GM23248 (cell line): ENCODE measurements around the gene NQO2. TPM values are rescaled to one million over a fixed set of nuclear protein-coding genes. Genes with fewer than 3 reads are reported as not detected.

Experiments used
- DNase-seq: peaks from one replicate; pipeline ENCODE4 v3.0.0-alpha.2; 2015
- H2AFZ ChIP-seq: fragments of 200-600 bp; sonication (generic); 2 replicates; pipeline ENCODE4 v1.6.1; 2016; ENCODE audit warnings: antibody characterized with exemption
- H3F3A ChIP-seq: fragments of 200-600 bp; sonication (generic); 2 replicates; pipeline ENCODE4 v1.6.1; 2016; ENCODE audit warnings: mild to moderate bottlenecking, antibody characterized with exemption, mixed run types; ENCODE audit not compliant: insufficient read depth
- H3K27ac ChIP-seq: fragments of 200-600 bp; sonication (generic); 2 replicates; pipeline ENCODE4 v1.5.1; 2016; ENCODE audit warnings: mild to moderate bottlenecking
- H3K27me3 ChIP-seq: fragments of 200-600 bp; sonication (generic); replicated peaks from 2 replicates; pipeline ENCODE4 v1.6.1; 2016; ENCODE audit warnings: mild to moderate bottlenecking; ENCODE audit not compliant: insufficient read depth
- H3K36me3 ChIP-seq: fragments of 200-600 bp; sonication (generic); 2 replicates; pipeline ENCODE4 v1.6.1; 2016; ENCODE audit warnings: low read depth, mild to moderate bottlenecking
- H3K4me1 ChIP-seq: fragments of 200-600 bp; sonication (generic); 2 replicates; pipeline ENCODE4 v1.6.1; 2016; ENCODE audit warnings: mild to moderate bottlenecking; ENCODE audit not compliant: insufficient read depth
- H3K4me2 ChIP-seq: fragments of 200-600 bp; sonication (generic); one replicate; pipeline ENCODE4 v1.6.1; 2016; ENCODE audit warnings: mild to moderate bottlenecking; ENCODE audit not compliant: unreplicated experiment
- H3K4me3 ChIP-seq: fragments of 200-600 bp; sonication (generic); 2 replicates; pipeline ENCODE4 v1.5.1; 2016; ENCODE audit warnings: mild to moderate bottlenecking
- H3K79me2 ChIP-seq: fragments of 200-600 bp; sonication (generic); 2 replicates; pipeline ENCODE4 v1.6.1; 2016; ENCODE audit warnings: mild to moderate bottlenecking; ENCODE audit not compliant: insufficient read depth
- H3K9ac ChIP-seq: fragments of 200-600 bp; sonication (generic); 2 replicates; pipeline ENCODE4 v1.6.1; 2016; ENCODE audit warnings: mild to moderate bottlenecking
- H3K9me2 ChIP-seq: fragments of 200-600 bp; sonication (generic); 2 replicates; pipeline ENCODE4 v1.6.1; 2016; ENCODE audit warnings: mixed run types, mild to moderate bottlenecking, moderate library complexity; ENCODE audit not compliant: insufficient read depth
- H3K9me3 ChIP-seq: fragments of 200-600 bp; sonication (generic); one replicate; pipeline ENCODE4 v1.6.1; 2017; ENCODE audit warnings: low read depth
- H4K20me1 ChIP-seq: fragments of 200-600 bp; sonication (generic); 2 replicates; pipeline ENCODE4 v1.6.0; 2016; ENCODE audit not compliant: insufficient read depth
- EZH2 ChIP-seq: fragments of 200-600 bp; sonication (generic); IDR thresholded peaks from 2 replicates; pipeline ENCODE4 v1.6.1; 2018; ENCODE audit warnings: antibody characterized with exemption, mild to moderate bottlenecking; ENCODE audit not compliant: insufficient read depth, poor library complexity, severe bottlenecking
- EZH2phosphoT487 ChIP-seq: fragments of 200-600 bp; sonication (generic); IDR thresholded peaks from 2 replicates; pipeline ENCODE4 v1.6.1; 2018; ENCODE audit warnings: antibody characterized with exemption, moderate library complexity, mild to moderate bottlenecking, low read depth; ENCODE audit not compliant: insufficient read depth
- WGBS, 2 experiments: methylation state at CpG; one replicate each; pipeline ENCODE4 v1.1.6; 2015 to 2017; ENCODE audit warnings: low lambda C conversion rate in 2 of 2, low coverage in 1 of 2; ENCODE audit errors: missing lambda C conversion rate in 2 of 2; 5-methylcytosine and 5-hydroxymethylcytosine counted together
- in situ Hi-C: fragments of 300-500 bp; cut with MboI; formaldehyde crosslinking; loops from 2 replicates; pipeline ENCODE4 v1.15.0; 2020
- polyA plus RNA-seq: library from polyadenylated mRNA; unstranded; fragments of >200 nt; fragmentation: Nextera tagmentation; extraction: Ambion mirVana; gene quantifications from 2 replicates; pipeline ENCODE4 v1.2.1, GENCODE V29; 2016
- total RNA-seq: library from RNA; depleted of rRNA; stranded (reverse); fragments of >200 nt; shearing (Covaris generic); gene quantifications from 2 replicates; pipeline ENCODE4 v1.2.3, GENCODE V29; 2014

NQO2 gene
- total and polyA plus RNA-seq, 2 experiments from 2014 or later = 29.6 to 61.0 TPM

DNA sequence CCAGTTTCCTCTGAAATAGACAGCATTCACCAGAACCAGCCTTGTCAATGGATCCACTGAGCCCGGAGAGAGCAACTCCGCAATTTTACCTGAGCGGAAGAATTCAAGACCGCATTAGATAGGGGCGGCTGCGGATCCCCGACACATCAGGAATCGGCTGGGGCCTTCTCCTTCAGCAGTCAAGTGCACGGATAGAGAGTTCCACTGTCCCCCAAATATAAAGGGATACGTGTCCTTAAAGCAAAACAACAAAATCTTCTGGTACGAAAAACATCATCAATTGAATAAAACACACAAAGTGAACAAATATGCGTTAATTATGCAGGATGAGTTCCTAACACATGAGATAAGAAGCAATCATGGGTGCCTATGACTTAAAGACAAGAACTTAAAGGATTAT, 46.6 kb upstream of the NQO2 start:
- Histone ChIP-seq H3K9me2 (no peaks in the 10 kb centered on the region), H3K9ac (peak overlapping the region; percentile 30), H2AFZ (peak overlapping the region; percentile 57), H3K4me3 (peak overlapping the region; percentile 4; the same call in 1 of the 2 replicates), H3K79me2 (peaks cover 57% of the 10 kb centered on the region), H3K4me2 (peak overlapping the region; percentile 9), H3K4me1 (peaks cover 9% of the 10 kb centered on the region), H3K36me3 (0 out of 2 replicates have a peak, but pooled peaks cover 3% of the 10 kb centered on the region), H4K20me1 (no peaks in the 10 kb centered on the region), H3K27ac (peak overlapping the region; percentile 50), H3K27me3 (no peaks in the 10 kb centered on the region), H3F3A (0 out of 2 replicates have a peak, but pooled peaks cover 3% of the 10 kb centered on the region), H3K9me3 (no peaks in the 10 kb centered on the region)
- TF ChIP-seq EZH2 = no peak
- no peak for TF ChIP-seq EZH2phosphoT487
- DNase-seq = no peak
- in situ Hi-C loops = no loop called here
- WGBS, 2 experiments = 85 to 87% methylated on average over 12 of the region's 12 CpGs

GRCh38 chr6:2956930-2957685, 42.6 kb upstream of the NQO2 start:
- Histone ChIP-seq H3K27me3 (no peaks in the 10 kb centered on the region), H4K20me1 (no peaks in the 10 kb centered on the region), H3K79me2 (peaks cover 87% of the 10 kb centered on the region), H3K36me3 (0 out of 2 replicates have a peak, but pooled peaks cover under 1% of the 10 kb centered on the region), H3F3A (peaks cover 26% of the 10 kb centered on the region), H3K27ac (no peak overlapping the region), H3K4me1 (peaks cover 26% of the 10 kb centered on the region), H3K9me3 (no peaks in the 10 kb centered on the region), H3K9me2 (no peaks in the 10 kb centered on the region), H3K4me2 (no peak overlapping the region), H2AFZ (no peak overlapping the region), H3K4me3 (no peak overlapping the region), H3K9ac (no peak overlapping the region)
- DNase-seq = no peak
- in situ Hi-C loops = no loop called here
- TF ChIP-seq EZH2phosphoT487 = no peak
- TF ChIP-seq EZH2 = no peak
- WGBS, 2 experiments = 77 to 79% methylated on average over 5 of the region's 5 CpGs

DNA sequence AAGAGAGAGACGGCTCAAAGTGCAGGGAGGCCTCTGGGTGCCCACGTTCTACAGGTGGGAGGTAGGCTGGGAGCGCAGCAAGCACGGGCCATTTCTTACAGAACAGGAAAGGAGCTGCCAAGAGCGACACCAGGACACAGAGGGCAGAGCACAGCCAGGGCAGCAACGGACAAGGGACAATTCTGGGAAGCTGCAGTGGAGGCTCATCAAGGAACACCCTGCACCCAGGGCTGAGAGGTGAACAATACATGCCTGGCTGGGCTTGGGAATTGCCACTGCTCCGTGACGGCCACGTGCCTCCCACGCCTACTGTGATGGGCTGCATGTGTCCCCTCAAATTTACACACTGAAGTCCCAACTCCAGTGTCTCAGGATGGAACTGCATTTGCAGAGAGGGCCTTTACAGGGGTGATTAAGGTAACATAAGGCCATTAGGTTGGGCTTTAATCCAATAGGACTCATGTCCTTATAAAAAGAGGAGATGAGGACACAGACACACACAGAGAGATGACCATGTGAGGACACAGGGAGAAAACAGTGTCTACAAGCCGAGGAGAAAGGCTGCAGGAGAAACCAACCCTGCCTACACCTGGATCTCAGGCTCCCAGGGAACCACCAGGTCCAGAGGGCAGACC, 41.9 kb upstream of the NQO2 start:
- no peaks in the 10 kb centered on the region for H3K27me3 ChIP-seq
- H2AFZ ChIP-seq = no peak overlapping the region
- no peak overlapping the region for H3K9ac ChIP-seq
- WGBS, 2 experiments = 82 to 84% methylated on average over 11 of the region's 11 CpGs
- no peaks in the 10 kb centered on the region for H3K9me2 ChIP-seq
- TF ChIP-seq EZH2 (no peak), EZH2phosphoT487 (no peak)
- peaks cover 21% of the 10 kb centered on the region for H3K4me1 ChIP-seq
- no peaks in the 10 kb centered on the region for H4K20me1 ChIP-seq
- no peak overlapping the region for H3K27ac ChIP-seq
- no peaks in the 10 kb centered on the region for H3K9me3 ChIP-seq
- no peak for DNase-seq
- no peaks in the 10 kb centered on the region for H3K36me3 ChIP-seq
- in situ Hi-C loops = no loop called here
- peaks cover 22% of the 10 kb centered on the region for H3F3A ChIP-seq
- no peak overlapping the region for H3K4me2 ChIP-seq
- H3K4me3 ChIP-seq = no peak overlapping the region
- peaks cover 94% of the 10 kb centered on the region for H3K79me2 ChIP-seq

DNA sequence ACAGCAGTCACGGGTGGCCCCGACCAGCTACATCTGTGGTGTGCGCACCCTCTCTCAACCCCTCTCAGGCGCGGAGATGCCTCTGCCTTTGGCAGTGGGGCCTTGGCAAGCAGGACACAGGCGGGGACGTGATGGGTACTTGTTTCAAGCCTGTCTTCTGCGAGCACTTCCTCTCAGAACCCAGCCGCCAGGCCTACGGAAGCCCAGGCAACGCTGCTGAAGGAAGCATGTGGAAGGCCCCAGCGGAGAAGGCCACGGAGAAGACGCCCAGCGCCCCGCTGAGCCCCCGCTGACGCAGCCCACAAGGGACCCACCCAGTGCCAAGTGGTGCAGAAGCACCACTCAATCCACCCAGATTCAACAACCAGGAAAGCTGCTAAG, 41.4 kb upstream of the NQO2 start:
- H2AFZ ChIP-seq = no peak overlapping the region
- 90 to 94% methylated on average over 17 of the region's 18 CpGs for WGBS, 2 experiments

More for the DNA sequence above, 41.4 kb upstream of the NQO2 start:
- Histone ChIP-seq H3K4me2 (no peak overlapping the region), H3K9ac (no peak overlapping the region), H4K20me1 (no peaks in the 10 kb centered on the region), H3K9me3 (no peaks in the 10 kb centered on the region), H3K9me2 (no peaks in the 10 kb centered on the region), H3K36me3 (no peaks in the 10 kb centered on the region), H3K27ac (no peak overlapping the region), H3K27me3 (no peaks in the 10 kb centered on the region), H3K79me2 (peaks cover 97% of the 10 kb centered on the region), H3K4me3 (no peak overlapping the region), H3K4me1 (peaks cover 18% of the 10 kb centered on the region), H3F3A (peaks cover 22% of the 10 kb centered on the region)
- in situ Hi-C loops = no loop called here
- DNase-seq = no peak
- TF ChIP-seq EZH2phosphoT487 (no peak), EZH2 (no peak)
